ENCODE measurements around the gene FMN1. TPM values are rescaled to one million over a fixed set of nuclear protein-coding genes. Genes with fewer than 3 reads are reported as not detected.
A peak's percentile ranks its signal among the peaks of the same experiment; 100 is the strongest.

Gene FMN1
- total RNA-seq, 1 experiment from 2014 or later = 3.6 TPM

- DNase-seq (ENCODE audit: low spot score) = peak; percentile 65
These were observed 180.6 kb downstream of the FMN1 start for GRCh38 chr15:33013827-33014445.

DNA sequence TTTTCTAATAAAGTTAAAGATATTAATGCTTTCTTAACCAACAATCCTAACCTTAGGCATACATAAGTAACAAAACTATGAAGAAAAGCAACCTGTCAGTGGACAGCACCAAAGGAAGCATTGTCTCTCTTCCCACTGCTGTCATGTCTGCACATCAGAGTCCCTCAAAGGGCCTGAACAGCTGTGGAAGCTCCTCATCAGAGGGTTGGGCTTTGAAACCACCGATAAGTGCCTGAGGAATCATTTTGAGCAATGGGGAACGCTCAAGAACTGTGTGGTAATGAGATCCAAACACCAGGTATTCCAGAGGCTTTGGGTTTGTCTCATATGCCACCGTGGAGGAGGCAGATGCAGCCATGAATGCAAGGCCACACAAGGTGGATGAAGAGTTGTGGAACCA, 182.5 kb downstream of the FMN1 start:
- DNase-seq (ENCODE audit: low spot score) = no peak

- DNase-seq (ENCODE audit: low spot score) = no peak
These were observed 184.9 kb downstream of the FMN1 start for GRCh38 chr15:33009603-33010002.

DNA sequence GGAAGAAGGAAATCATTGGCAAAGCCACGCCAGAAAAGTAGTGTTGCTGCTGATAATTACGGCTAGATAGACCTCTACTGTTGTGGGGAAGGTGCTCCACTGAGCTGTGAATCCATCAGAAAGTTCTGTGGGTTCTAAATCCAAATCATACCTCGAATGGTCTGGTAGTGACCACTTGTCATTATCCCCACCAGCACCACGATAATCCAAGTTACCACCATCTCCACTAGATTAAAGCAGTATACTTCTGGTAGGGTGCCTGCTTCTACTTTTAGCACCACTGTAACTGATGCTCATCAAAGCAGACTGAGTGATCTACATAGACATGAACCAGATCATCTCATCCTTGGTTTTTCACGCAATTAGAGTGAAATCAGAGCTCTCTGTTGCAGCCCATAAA, 185.5 kb downstream of the FMN1 start:
- no peak for DNase-seq (ENCODE audit: low spot score)

DNA sequence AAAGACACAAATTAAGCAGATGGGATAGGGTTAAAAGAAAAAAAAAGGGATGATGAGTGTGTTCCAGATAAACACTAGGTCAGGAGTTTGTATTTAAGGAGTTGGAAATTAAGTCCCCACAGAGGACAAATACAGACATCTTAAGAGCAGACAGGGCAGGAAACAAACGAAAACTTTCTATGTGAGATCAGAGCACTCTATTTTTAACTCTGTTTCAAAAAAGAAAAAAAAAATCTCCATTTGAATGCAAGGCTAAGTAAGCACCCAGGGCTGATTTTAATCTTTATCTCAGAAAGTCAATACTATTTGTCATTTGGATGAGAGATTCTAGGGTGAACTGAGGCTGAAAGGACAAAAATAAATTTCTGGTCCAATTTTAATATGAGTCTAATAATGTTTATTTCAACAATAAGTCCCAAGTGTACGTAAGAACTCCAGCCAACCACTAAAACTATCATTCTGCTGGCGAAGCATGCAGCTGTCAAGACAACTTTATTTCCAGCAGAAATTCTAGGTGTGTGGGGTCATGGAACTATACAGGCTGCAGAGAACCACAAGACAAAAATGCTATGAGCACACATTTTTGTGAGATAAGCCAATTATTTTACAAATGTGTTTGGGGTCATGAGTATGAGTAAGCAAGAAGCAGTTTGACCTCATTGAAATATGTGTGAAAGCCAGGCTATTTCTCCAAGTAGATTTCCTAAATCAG, 186.1 kb downstream of the FMN1 start:
- DNase-seq (ENCODE audit: low spot score) = peak; percentile 43

DNA sequence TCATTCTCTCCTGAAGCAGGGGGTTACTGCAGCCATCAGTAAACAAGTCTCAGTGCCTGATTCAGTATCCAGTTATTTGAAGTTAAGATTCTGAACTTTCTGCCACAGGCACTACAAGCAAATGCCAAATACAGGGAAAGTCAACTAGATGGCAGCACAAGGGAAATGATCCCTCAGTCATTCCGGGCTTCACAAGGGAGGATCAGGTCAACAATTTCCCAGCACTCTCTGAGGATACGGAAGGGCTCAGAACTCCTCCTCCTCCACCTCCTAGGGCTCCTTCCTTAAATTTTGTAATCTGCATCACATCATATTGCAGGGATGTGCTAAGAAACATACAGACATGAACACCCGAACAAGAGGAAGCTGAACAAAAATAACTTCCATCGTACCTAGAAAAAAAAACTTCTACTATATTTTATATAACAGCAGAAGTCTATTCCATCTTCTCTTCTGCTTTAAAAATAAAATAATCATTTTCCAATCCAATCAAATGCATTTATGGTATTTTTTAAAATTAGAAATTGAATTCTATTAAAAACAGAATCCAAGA, 187.1 kb downstream of the FMN1 start:
- DNase-seq (ENCODE audit: low spot score) = peak; percentile 63

DNA sequence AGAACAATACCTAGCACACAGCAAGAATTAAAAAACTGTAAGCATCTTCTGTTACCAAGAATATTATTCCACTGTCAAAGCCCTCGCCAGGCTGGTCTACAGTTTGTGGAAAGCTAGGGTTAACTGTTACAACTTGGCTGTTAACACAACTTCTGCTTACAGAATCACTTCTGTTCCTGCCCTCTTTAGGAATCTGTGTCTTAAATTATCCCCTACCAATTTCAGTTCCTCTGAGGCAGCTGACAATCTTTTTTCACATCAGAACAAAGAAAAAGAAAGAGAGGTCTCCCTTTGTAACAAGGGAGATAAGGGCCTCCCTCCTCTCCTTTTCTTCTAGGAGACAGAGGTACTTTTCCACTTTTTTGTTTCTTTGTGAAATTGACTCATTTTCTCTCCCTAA, 188.9 kb downstream of the FMN1 start:
- no peak for DNase-seq (ENCODE audit: low spot score)

- no peak for DNase-seq (ENCODE audit: low spot score)
These were observed 192.6 kb downstream of the FMN1 start for GRCh38 chr15:33001926-33002325.

DNA sequence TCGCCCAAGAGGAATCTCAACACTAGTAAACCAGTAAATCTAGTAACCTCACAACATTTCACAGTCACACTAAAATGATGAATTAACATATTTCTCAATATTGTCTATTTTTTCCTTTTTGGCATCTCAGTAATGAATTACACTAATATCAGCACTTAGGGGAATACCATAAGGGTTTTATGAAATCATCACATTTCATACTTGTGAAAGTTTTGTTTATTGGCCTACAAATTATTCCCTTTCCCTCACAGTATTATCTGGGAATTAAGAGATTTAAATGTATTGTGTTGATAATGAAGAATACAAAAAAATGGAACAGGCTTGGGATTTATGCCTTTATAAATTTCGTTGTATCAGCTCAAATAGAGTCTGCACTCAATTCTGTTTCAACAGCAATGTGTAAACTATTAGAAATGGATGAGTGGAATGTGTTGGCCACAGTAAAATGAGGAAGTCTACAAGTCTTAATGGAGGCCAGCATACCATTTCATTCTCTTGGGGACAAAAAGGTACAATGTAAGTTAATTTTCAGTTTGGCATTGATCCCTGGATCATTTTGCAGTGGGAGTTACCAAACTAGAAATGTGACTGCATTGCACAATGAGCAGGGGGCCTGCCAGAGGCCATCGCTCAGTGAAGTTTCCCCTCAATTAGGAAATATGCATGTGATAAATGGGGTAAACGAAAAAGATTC, 195.4 kb downstream of the FMN1 start:
- DNase-seq (ENCODE audit: low spot score) = no peak

DNA sequence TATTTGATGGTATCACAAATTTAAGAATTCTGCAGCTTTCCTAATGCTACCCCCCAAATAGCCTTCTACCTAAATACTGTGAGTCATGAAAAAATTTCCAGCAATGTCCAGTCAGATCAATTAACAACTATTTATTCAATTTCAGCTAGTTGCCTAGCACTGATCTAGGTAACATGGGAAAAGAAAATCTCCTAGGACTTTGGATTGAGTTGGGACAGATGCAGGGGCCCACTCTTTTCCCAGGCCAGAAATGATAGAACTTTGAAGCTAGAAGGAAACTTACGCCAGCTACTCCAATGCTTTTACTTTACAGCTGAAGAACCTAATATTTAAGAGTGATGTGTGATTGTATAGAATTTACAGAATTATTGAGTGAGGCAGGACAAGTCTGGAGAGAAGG, 196.3 kb downstream of the FMN1 start:
- DNase-seq (ENCODE audit: low spot score) = no peak

GRCh38 chr15:32994810-32995424, 199.6 kb downstream of the FMN1 start:
- DNase-seq (ENCODE audit: low spot score) = peak; percentile 29

DNA sequence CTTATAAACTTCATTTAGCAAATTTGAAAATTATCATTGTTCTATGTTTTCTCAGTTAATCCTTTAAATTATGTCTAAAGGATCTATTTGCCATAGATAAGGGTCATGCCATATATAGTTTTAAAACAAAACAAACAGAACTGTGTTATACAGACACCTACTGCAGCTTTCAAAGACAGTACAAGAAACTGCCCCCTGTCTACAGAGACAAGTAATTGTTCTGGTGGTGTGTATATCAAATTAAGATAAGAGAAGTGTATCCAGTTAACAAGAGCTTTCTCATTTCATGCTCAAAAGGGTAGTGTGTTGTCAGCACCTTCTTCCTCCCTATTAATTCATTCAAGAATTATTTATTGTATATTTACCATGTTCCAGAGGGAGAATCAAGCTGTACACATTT, 201.2 kb downstream of the FMN1 start:
- peak; percentile 27 for DNase-seq (ENCODE audit: low spot score)

- DNase-seq (ENCODE audit: low spot score) = no peak
These were observed 202.8 kb downstream of the FMN1 start for GRCh38 chr15:32991619-32992111.

DNA sequence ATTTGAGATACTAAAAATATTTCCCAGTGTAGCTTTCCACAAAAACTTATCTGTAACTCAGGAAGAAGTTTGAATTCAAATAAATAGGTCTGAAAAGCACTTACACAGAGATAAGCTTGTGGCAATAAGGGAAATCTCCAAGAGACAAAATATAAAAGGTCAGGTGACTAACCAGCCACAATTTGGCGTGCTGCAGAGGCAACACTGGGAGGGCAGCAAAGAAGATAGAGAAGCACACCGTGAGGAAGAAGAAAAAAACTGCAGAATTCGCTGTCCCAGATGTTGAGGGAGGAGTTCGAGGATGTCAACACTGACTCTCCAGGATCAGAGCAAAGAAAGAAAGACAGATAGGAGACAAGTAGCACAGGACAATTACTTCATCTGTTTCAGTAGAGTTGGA, 204.4 kb downstream of the FMN1 start:
- no peak for DNase-seq (ENCODE audit: low spot score)

DNA sequence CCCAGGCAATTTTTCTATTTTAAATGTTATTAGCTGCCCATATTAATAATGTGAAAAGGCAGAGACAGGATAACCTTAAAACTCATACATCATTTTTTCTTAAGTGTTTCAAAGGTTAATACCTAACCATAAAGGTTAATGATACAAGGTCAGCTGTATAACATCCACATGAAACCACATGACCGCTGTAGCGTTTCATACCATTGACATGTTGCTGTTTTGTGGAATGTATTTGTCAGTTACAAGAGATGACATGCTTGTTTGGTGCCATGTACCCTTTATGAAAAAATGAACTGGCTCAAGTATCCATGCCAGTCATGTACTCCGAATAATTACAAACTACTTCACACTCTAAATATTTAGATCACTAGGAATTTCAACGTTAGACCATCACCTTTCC, 207.4 kb downstream of the FMN1 start:
- no peak for DNase-seq (ENCODE audit: low spot score)

DNA sequence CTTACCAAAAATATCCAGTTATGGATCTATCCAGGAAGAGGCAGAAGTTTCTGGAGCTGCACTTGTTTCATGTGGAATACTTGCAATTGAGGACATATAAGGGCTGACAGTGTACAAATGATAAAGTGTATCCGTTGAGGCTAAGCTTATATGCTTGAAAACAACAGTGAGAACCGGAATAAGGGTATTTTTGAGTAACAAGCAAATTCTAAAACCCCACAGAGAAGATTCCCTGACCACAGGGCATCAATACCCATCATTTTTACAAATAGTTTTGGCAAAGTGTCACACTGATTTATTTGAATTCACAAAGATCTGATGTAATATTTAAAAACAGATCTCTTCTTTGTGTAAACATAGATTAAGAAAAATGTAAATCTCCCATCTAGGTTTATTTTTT, 208.4 kb downstream of the FMN1 start:
- no peak for DNase-seq (ENCODE audit: low spot score)

DNA sequence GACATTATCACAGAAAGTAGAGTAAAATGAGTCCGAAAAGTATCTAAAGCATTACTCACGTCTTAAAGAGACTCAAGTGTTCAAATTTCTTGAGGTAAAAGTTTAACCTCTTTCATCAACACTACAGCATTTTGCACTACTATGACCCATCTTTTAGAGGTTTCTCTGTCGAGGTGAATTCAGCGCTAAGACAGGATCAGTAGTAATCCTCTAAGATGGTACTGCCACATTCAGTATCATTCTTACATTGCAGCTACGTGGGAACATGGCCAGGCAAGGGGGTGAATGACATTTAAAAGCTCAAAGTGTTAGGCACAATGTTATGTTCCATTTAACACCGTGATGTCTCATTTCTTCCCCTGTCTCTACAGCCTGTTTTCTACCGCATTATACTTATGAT, 210.8 kb downstream of the FMN1 start:
- DNase-seq (ENCODE audit: low spot score) = no peak

DNA sequence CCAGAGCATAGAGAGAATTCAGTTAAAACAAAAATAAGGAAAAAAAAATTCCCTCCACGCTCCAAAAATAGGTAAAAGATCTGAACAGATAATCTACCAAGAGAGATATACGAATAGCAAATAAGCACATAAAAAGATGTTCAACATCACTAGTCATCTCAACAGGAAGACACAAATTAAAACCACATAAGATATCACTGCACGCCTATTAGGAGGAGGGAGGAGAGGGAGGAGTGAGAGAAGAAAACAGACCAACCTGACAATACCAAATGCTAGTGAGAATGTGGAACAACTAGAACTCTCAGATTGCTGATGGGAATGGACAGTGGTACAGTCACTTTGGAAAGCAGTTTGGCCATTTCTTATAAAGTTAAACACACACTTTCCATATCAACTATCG, 212.5 kb downstream of the FMN1 start:
- no peak for DNase-seq (ENCODE audit: low spot score)

DNA sequence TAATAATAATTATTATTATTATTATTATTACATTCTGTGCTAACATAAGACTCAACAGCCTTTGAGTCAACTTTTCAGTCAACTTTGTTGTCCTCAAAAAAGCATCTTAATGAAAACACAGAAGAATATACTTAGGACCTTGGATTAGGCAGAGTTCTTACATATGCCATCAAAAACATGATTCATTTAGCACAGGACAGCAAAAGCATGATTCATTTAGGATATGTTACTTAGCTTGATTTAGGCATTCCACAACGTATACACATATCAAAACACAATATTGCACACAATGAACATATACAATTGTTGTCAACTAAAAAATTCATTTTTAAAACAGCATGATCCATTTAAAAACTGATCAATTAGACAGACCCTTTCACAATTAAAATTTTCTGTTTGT, 213.0 kb downstream of the FMN1 start:
- DNase-seq (ENCODE audit: low spot score) = no peak

DNA sequence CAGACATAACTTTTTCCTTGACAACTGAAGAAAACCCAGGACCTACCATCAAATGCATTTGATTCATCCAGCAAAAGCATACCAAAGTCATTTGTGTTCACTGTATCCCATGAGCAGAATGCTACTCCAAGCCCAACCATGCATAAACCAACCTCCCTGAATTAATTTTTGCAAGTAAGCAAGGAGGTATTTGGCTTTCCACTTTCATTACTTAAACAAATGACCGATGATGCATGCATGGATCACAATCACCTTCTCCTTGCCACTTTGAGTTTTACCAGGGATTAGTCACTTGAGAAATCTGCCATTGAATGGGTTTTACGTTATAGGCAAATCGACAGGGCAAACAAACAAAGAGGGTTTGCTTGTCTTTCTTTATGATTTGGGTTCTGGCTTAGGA, 214.8 kb downstream of the FMN1 start:
- DNase-seq (ENCODE audit: low spot score) = peak; percentile 30

- DNase-seq (ENCODE audit: low spot score) = no peak
These were observed 217.0 kb downstream of the FMN1 start for GRCh38 chr15:32977506-32977905.

- no peak for DNase-seq (ENCODE audit: low spot score)
These were observed 219.8 kb downstream of the FMN1 start for GRCh38 chr15:32974691-32975090.
